Endodermal cell (in vitro differentiated cells): ENCODE data around the gene KCNMA1. TPM values are rescaled to one million over a fixed set of nuclear protein-coding genes. Genes with fewer than 3 reads are reported as not detected.

ENCODE experiments used
- DNase-seq: peaks from one replicate; pipeline ENCODE4 v3.0.0-alpha.2; 2017
- H3K27ac ChIP-seq: 2 replicates; pipeline ENCODE4 v1.5.1; 2013; ENCODE audit warnings: mild to moderate bottlenecking, low read depth, low read length, moderate library complexity
- H3K27me3 ChIP-seq: 2 replicates; pipeline ENCODE4 v1.6.1; 2013; ENCODE audit warnings: mild to moderate bottlenecking, low read length, moderate library complexity; ENCODE audit not compliant: insufficient read depth, control insufficient read depth, poor library complexity, severe bottlenecking
- H3K36me3 ChIP-seq: 2 replicates; pipeline ENCODE4 v1.7.0; 2013; ENCODE audit warnings: mild to moderate bottlenecking, low read length, moderate library complexity; ENCODE audit not compliant: control insufficient read depth, insufficient read depth
- H3K4me1 ChIP-seq: one replicate; pipeline ENCODE4 v1.7.0; 2013; ENCODE audit warnings: low read length; ENCODE audit not compliant: control insufficient read depth, insufficient read depth
- H3K4me3 ChIP-seq: 2 replicates; pipeline ENCODE4 v1.5.1; 2013; ENCODE audit warnings: mild to moderate bottlenecking, low read length, moderate library complexity
- H3K9ac ChIP-seq: 2 replicates; pipeline ENCODE4 v1.6.1; 2013; ENCODE audit warnings: mild to moderate bottlenecking, low read length, moderate library complexity; ENCODE audit not compliant: poor library complexity, severe bottlenecking; ENCODE audit errors: extremely low read depth
- H3K9me3 ChIP-seq: 2 replicates; pipeline ENCODE4 v1.6.1; 2013; ENCODE audit warnings: mild to moderate bottlenecking, low read length, moderate library complexity; ENCODE audit not compliant: control insufficient read depth
- H3K27ac Mint-ChIP-seq: 2 replicates; pipeline ENCODE4 v1.8.0; 2020; ENCODE audit warnings: mixed read lengths
- H3K27me3 Mint-ChIP-seq: 2 replicates; pipeline ENCODE4 v1.8.0; 2021; ENCODE audit warnings: mild to moderate bottlenecking, mixed read lengths; ENCODE audit not compliant: insufficient read depth
- H3K36me3 Mint-ChIP-seq: 2 replicates; pipeline ENCODE4 v1.8.0; 2020; ENCODE audit warnings: low read depth, mixed read lengths
- H3K4me1 Mint-ChIP-seq: 2 replicates; pipeline ENCODE4 v1.8.0; 2020; ENCODE audit warnings: mixed read lengths
- H3K4me3 Mint-ChIP-seq: 2 replicates; pipeline ENCODE4 v1.8.0; 2020; ENCODE audit warnings: mild to moderate bottlenecking, moderate library complexity, mixed read lengths
- H3K9me3 Mint-ChIP-seq: 2 replicates; pipeline ENCODE4 v1.8.0; 2020; ENCODE audit warnings: mild to moderate bottlenecking, mixed read lengths
- CTCF ChIP-seq: fragments of 200-600 bp; sonication (generic); conservative IDR thresholded peaks from 2 replicates; pipeline ENCODE4 v1.5.0; 2021; ENCODE audit warnings: antibody characterized with exemption, mild to moderate bottlenecking
- WGBS, 2 experiments: methylation state at CpG; one replicate each; pipeline versions ENCODE4 v1.1.5 to v1.1.7; 2013; ENCODE audit warnings: missing lambda C conversion rate in 2 of 2, mixed read lengths in 1 of 2; ENCODE audit not compliant: insufficient coverage in 1 of 2, insufficient read length in 1 of 2; 5-methylcytosine and 5-hydroxymethylcytosine counted together
- total RNA-seq, 2 donors: library from RNA; stranded (reverse); fragmentation: NEBNext Ultra II Directional in 1 of 2; extraction: Animal tissue kit (Norgen Biotek cat#: 25700) in 1 of 2; gene quantifications; 2 replicates in 1 of 2; 3 replicates in 1 of 2; pipeline ENCODE4 v1.2.1, GENCODE V29; 2021

Gene KCNMA1
- total RNA-seq, 2 donors from 2014 or later: 0.55 to 1.3 TPM

GRCh38 chr10:77207828-77208185, 429.8 kb downstream of the KCNMA1 start:
- Mint-ChIP-seq H3K36me3 (peaks cover 2% of the 10 kb centered on the region), H3K27ac (no peak overlapping the region), H3K4me3 (no peak overlapping the region), H3K27me3 (peaks cover 12% of the 10 kb centered on the region), H3K4me1 (peaks cover 7% of the 10 kb centered on the region), H3K9me3 (peaks cover 18% of the 10 kb centered on the region)
- Histone ChIP-seq H3K27ac (no peak overlapping the region), H3K9me3 (peaks cover 21% of the 10 kb centered on the region), H3K9ac (no peak overlapping the region), H3K4me3 (no peak overlapping the region), H3K4me1 (peaks cover 3% of the 10 kb centered on the region), H3K36me3 (no peaks in the 10 kb centered on the region), H3K27me3 (peaks cover 6% of the 10 kb centered on the region)
- DNase-seq: no peak
- WGBS, 2 experiments: 90% methylated on average over 5 of the region's 5 CpGs; no CpG with 5 or more reads in 1 of the 2 experiments
- TF ChIP-seq CTCF: no peak

GRCh38 chr10:77207182-77207827, 430.3 kb downstream of the KCNMA1 start:
- no peak overlapping the region for H3K4me3 ChIP-seq
- no peak overlapping the region for H3K4me3 Mint-ChIP-seq
- H3K27me3 Mint-ChIP-seq: peaks cover 12% of the 10 kb centered on the region
- no peak for TF ChIP-seq CTCF
- H3K27me3 ChIP-seq: peaks cover 6% of the 10 kb centered on the region
- H3K4me1 Mint-ChIP-seq: peaks cover 12% of the 10 kb centered on the region
- DNase-seq: no peak
- no peak overlapping the region for H3K27ac Mint-ChIP-seq
- no peaks in the 10 kb centered on the region for H3K36me3 ChIP-seq
- H3K9me3 ChIP-seq: peaks cover 21% of the 10 kb centered on the region
- H3K9ac ChIP-seq: no peak overlapping the region
- 80 to 96% methylated on average over 1 to 4 of the region's 4 CpGs for WGBS, 2 experiments
- peaks cover 18% of the 10 kb centered on the region for H3K9me3 Mint-ChIP-seq
- no peak overlapping the region for H3K27ac ChIP-seq
- peaks cover 3% of the 10 kb centered on the region for H3K4me1 ChIP-seq
- peaks cover 2% of the 10 kb centered on the region for H3K36me3 Mint-ChIP-seq

GRCh38 chr10:77205135-77205534, 432.5 kb downstream of the KCNMA1 start:
- no peak for TF ChIP-seq CTCF
- no peak overlapping the region for H3K27ac Mint-ChIP-seq

More at GRCh38 chr10:77205135-77205534, 432.5 kb downstream of the KCNMA1 start:
- 95 to 100% methylated on average over 2 of the region's 2 CpGs for WGBS, 2 experiments
- Mint-ChIP-seq H3K27me3 (peaks cover 14% of the 10 kb centered on the region), H3K36me3 (peaks cover 2% of the 10 kb centered on the region), H3K4me1 (peaks cover 23% of the 10 kb centered on the region), H3K9me3 (peaks cover 15% of the 10 kb centered on the region), H3K4me3 (no peak overlapping the region)
- H3K9me3 ChIP-seq: peaks cover 21% of the 10 kb centered on the region
- peaks cover 3% of the 10 kb centered on the region for H3K4me1 ChIP-seq
- H3K9ac ChIP-seq: no peak overlapping the region
- peaks cover 6% of the 10 kb centered on the region for H3K27me3 ChIP-seq
- DNase-seq: no peak
- H3K27ac ChIP-seq: no peak overlapping the region
- peak overlapping the region; percentile 5 for H3K4me3 ChIP-seq
- H3K36me3 ChIP-seq: no peaks in the 10 kb centered on the region
